ENCODE data around the gene SART3. TPM values are rescaled to one million over a fixed set of nuclear protein-coding genes. Genes with fewer than 3 reads are reported as not detected.

The SART3 gene
- total and polyA plus RNA-seq, 9 donors: 27.9 to 55.3 (median 46.8) TPM

DNA sequence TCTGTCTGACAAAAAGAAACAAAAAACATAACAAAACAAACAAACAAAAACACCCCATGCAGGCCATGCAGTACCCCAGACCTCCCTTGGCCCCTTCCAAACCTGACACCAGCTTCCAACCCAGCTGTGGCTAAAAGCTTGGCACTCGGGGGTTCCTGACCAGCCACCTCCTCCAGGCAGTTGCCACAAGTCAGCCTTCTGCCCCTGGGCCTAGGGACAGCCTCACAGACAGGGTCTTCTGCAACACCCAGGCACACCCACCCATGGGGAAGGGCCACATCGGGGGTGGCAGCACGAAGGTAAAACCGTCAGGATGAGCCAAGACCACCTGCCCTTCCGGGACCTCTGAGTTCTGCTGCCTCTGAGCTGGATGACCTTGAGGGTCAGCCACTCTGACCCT is 47.6 kb upstream of the SART3 start:
- no peaks in the 10 kb centered on the region for H3K36me3 ChIP-seq
- WGBS, 3 donors: 75 to 87% (median 76%) methylated on average over 5 of the region's 5 CpGs
- intact Hi-C loops (cut with DNase I): no loop called here
- DNase-seq: no peak
- TF ChIP-seq POLR2A (IDR thresholded peaks at IDR 0.05) (no peak), EP300 (IDR thresholded peaks at IDR 0.05) (no peak)
- TF ChIP-seq, protein P1, sequence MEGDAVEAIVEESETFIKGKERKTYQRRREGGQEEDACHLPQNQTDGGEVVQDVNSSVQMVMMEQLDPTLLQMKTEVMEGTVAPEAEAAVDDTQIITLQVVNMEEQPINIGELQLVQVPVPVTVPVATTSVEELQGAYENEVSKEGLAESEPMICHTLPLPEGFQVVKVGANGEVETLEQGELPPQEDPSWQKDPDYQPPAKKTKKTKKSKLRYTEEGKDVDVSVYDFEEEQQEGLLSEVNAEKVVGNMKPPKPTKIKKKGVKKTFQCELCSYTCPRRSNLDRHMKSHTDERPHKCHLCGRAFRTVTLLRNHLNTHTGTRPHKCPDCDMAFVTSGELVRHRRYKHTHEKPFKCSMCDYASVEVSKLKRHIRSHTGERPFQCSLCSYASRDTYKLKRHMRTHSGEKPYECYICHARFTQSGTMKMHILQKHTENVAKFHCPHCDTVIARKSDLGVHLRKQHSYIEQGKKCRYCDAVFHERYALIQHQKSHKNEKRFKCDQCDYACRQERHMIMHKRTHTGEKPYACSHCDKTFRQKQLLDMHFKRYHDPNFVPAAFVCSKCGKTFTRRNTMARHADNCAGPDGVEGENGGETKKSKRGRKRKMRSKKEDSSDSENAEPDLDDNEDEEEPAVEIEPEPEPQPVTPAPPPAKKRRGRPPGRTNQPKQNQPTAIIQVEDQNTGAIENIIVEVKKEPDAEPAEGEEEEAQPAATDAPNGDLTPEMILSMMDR (IDR thresholded peaks at IDR 0.05): no peak
- no peaks in the 10 kb centered on the region for H3K9me3 ChIP-seq
- H3K27me3 ChIP-seq: no peaks in the 10 kb centered on the region
- H3K27ac ChIP-seq: no peak overlapping the region
- peaks cover 8% of the 10 kb centered on the region for H3K4me1 ChIP-seq (ENCODE audit: insufficient read depth)
- H3K4me3 ChIP-seq: no peak overlapping the region

DNA sequence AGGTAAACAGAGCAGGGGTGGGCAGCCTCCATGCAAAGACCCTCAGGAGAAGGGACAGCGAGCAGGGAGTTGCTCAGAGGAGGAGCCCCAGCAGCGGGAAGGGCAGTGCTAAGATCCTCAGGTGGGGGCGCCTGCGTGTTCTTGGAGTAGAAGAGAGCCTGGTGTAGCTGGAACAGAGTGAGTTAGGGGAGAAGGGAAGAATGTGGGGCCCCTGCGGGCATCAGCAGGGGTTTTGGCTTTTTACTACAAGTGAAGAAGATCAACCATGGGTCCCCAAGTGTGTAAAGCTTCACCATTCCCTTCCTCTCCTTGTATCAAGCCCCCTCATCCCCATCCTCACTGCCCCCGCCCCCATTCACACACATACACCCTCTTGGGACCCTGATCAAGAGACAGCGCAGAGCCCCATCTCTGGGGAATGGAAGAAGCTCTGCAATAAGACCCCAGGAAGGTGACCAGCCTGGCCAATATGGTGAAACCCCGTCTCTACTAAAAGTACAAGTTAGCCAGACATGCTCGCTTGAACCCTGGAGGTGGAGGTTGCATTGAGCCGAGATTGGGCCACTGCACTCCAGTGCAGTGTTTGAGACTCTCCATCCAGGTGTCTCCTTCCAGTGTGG is 47.1 kb upstream of the SART3 start:
- Histone ChIP-seq H3K27me3 (no peaks in the 10 kb centered on the region), H3K4me1 (ENCODE audit: insufficient read depth) (peaks cover 8% of the 10 kb centered on the region), H3K27ac (no peak overlapping the region), H3K9me3 (no peaks in the 10 kb centered on the region), H3K4me3 (no peak overlapping the region), H3K36me3 (no peaks in the 10 kb centered on the region)
- intact Hi-C loops (cut with DNase I): no loop called here
- 93 to 97% (median 95%) methylated on average over 10 of the region's 10 CpGs for WGBS, 3 donors
- no peak for DNase-seq
- no peak for TF ChIP-seq EP300 (IDR thresholded peaks at IDR 0.05)
- no peak for TF ChIP-seq POLR2A (IDR thresholded peaks at IDR 0.05)
- TF ChIP-seq, protein P1 (IDR thresholded peaks at IDR 0.05): no peak

DNA sequence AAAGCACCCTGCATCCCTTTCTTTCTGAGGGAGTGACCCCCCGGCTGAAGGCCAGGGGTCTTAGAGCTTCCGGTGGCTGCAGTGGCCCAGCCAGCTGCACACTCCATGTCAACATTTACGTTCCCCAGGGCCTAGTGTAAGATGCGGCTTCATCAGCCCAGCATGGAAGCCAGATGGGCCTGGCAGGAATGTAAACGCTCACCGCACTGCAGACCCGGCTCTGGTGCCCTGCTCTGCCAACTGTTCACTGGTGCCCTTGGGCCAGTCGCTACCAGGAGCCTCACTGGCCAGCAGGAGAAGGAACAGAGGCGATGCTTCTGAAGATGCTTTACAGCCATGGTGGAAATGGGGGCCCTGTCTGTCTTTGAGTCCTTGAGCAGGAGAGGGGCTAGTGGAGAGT is 45.5 kb upstream of the SART3 start:
- no peak overlapping the region for H3K4me3 ChIP-seq
- peaks cover 8% of the 10 kb centered on the region for H3K4me1 ChIP-seq (ENCODE audit: insufficient read depth)
- no peaks in the 10 kb centered on the region for H3K36me3 ChIP-seq
- no peak overlapping the region for H3K27ac ChIP-seq
- intact Hi-C loops (cut with DNase I): no loop called here
- no peaks in the 10 kb centered on the region for H3K9me3 ChIP-seq
- no peak for TF ChIP-seq EP300 (IDR thresholded peaks at IDR 0.05)
- no peak for TF ChIP-seq POLR2A (IDR thresholded peaks at IDR 0.05)
- TF ChIP-seq, protein P1 (IDR thresholded peaks at IDR 0.05): no peak
- H3K27me3 ChIP-seq: no peaks in the 10 kb centered on the region
- DNase-seq: no peak
- WGBS, 3 donors: 60 to 78% (median 65%) methylated on average over 9 of the region's 9 CpGs

DNA sequence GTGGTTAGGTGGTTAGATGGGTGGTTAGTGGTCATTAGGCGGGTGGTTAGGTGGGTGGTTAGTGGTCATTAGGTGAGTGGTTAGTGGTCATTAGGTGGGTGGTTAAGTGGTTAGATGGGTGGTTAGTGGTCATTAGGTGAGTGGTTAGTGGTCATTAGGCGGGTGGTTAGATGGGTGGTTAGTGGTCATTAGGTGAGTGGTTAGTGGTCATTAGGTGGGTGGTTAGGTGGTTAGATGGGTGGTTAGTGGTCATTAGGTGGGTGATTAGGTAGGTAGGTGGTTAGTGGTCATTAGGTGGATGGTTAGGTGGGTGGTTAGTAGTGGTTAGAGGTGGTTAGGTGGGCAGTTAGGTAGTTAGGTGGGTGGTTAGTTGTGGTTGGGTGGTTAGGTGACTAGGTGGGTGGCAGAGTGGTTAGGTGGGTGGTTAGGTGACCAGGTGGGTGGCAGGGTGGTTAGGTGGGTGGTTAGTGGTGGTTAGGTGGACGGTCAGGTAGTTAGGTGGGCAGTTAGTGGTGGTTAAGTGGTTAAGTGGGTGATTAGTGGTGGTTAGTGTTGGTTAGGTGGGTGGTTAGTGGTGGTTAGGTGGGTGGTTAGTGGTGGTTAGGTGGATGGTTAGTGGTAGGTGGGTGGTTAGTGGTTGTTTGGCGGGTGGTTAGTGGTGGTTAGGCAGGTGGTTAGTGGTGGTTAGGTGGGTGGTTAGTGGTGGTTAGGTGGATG is 44.9 kb upstream of the SART3 start:
- H3K27ac ChIP-seq: no peak overlapping the region
- no peaks in the 10 kb centered on the region for H3K9me3 ChIP-seq
- no peak for TF ChIP-seq POLR2A (IDR thresholded peaks at IDR 0.05)
- TF ChIP-seq, protein P1 (IDR thresholded peaks at IDR 0.05): no peak
- no peak for TF ChIP-seq EP300 (IDR thresholded peaks at IDR 0.05)
- DNase-seq: no peak
- no peak overlapping the region for H3K4me3 ChIP-seq
- no peaks in the 10 kb centered on the region for H3K36me3 ChIP-seq
- H3K4me1 ChIP-seq (ENCODE audit: insufficient read depth): peaks cover 8% of the 10 kb centered on the region
- intact Hi-C loops (cut with DNase I): no loop called here
- WGBS, 3 donors: 81 to 97% (median 97%) methylated on average over 4 of the region's 4 CpGs
- H3K27me3 ChIP-seq: no peaks in the 10 kb centered on the region
